RPMI8226 (cell line): Measurements from ENCODE around the gene PLEKHM1.

ENCODE experiments used
- DNase-seq: peaks from one replicate; pipeline ENCODE4 v3.0.0-alpha.2; 2015

The PLEKHM1 gene

DNA sequence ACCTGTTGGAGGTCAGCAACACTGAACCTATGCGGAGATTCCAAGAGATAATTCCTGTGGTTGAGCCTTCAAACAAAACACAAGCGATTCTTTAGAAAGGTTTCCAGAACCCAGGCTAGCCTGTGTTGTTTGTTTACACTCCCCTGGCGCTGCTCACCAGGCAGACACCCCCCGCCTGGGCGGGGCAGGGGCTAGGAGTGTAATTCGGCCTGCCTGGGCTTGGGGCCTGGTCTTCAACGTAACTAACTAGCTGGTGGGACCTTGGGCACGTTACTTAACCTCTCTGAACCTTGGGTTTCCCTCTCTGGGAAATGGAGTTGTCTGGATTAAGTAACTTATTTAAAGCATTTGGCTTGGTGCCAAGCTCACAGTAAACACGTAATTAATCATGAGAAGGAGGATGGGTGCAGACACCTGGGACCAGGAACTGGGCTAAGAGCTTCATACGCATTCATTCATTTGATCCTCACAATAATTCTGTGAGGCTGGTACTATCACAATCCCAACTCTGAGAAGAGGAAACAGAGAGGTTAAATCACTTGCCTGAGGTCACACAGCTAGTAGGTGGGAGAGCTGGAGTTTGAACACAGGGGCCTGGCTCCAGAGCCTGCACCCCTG, 50.3 kb downstream of the PLEKHM1 start:
- DNase-seq, result peak; percentile 49

DNA sequence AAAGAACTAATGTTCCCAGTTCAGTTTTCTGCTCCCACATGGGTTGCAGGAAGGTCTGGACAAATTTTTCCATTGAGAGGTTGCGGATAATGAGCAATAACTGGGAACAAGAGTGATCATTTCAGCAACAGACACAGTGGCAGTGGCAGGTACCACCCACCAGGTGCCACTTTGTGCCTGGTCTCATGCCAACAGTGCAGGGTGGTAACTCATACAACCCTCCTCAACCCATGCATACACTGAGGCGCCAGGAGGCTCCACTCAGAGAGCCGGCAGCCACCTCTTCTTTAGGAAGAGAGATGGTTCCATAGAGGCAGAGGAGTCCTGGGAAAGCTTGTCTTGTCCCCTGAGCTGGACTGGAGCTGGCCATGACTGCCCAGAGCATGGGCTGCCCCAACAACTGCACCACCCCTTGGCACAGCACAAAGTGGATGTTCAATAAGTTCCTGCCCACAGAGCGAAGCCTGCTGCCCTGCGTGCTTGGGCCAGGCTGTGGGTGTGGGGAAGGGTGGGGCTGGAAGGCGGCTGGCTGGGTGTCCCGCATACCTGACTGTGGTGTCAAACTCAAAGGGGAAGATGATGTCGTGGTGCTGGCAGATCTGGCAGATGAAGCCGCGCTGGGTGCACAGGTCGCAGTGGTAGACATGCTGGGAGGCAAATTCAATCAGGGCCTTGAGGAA, 51.5 kb downstream of the PLEKHM1 start:
- no peak for DNase-seq

DNA sequence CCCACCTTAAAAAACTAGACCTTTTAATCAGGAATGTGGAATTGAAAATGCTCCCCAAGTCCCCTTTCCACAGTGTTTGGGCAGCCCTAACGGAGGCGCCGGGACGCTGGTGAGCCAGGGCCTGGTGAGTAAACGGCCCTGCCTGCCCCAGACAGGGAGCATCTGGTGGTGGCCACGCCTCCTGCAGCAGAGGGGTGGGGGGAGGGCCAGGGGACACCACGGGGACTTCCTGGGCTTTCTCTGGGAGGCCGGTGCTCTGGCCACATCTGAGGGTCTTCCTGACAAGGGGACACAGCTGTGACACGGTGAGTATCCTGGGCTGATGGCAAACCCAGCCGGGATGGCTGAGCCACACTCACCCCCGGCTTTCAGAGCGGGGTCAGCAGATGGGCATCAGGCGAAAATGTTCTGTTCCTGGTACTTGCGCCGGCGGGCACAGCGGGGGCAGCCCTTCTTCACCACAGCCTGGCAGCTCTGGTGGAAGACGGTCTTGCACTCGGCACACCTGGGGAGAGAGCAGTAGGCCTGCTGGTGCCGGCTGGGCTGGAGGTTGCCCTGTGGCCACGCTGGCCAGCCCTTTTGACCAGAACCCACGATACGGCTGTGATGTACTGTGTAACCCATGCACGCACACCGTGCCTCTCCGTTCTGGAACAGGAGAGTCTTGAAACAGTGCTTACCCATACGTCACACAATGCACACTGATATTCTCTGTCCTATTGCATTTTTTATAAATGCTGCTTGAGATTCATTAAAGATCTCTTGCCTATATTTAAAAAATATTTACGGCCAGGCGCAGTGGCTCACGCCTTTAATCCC, 52.8 kb downstream of the PLEKHM1 start:
- no peak for DNase-seq

DNA sequence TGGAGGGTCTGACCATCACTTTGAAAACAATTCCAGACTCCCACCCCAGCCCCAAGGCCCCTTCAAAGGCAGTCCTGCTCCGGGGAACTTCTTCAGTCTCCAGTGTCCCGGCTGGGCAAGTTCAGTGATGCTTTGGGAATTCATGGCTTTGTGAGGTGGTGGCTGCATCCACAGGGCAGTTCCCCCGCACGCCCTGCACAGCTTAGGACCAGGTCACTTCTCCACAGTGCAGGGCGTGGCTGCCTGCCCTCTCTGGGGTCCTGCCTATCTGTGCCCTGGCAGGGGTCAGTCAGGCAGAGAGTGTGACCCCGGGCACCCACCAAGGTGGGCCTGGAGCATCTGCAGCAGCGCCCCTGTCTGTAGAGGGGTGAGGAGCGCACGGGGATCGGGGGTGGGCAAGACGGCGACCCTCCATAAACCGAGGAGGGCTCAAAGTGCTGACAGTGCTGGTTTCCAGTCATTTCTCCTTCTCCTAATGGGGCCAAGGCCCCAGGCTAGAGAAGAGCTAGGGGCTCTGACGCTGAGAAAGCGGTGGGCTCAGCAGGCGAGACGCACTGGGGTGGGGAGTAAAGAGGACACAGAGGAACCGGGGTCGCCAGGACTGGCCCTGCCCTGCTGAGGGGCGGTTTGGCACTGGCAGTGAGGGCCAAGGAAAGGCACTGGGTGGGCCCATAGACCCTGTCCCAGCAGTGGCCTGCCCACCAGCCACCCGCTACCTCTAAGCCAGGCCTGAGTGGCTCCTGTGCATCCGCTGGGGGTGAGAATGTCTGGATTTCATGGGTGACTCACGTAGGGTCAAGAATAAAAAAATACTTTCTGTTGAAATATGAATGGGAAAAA, 53.7 kb downstream of the PLEKHM1 start:
- no peak for DNase-seq

DNA sequence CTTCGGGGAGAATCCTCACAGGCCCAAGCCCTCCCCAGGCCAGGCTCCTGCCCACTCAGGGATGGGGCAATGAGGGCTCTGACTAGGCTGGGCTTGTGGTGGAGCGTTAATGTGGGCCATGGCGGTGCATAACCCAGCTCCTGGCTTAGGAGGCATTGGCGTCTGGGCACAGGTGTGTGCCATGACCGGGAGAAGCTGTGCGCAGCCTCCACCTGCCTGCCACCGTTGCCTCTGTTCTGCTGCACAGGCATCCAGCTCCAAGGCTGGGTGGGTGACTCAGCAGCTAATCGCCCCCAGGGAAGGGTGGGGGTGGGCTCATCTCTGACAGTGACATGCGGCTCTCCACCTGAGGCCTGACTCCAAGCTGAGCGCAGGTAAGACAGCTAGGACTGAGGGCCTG, 54.4 kb downstream of the PLEKHM1 start:
- DNase-seq, result no peak

DNA sequence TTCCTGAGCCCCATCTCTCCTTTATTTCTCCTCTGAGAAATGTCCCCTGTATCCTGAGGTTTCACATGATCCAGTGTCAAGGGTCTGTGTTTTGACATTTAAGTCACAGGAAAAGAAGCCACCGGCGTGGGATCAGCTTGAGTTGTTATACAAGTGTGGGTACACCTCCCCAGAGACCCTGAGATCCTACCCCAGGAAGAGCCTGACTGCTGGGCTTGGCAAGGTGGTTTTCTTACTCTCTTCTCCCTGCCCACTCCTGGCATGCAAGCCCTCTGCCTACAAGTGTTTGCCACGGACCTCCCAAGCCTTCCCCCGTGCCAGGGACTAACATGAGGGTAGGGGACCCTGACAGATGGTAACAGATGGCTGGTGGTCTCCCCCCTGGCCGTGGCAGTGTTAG, 55.0 kb downstream of the PLEKHM1 start:
- DNase-seq, result no peak

DNA sequence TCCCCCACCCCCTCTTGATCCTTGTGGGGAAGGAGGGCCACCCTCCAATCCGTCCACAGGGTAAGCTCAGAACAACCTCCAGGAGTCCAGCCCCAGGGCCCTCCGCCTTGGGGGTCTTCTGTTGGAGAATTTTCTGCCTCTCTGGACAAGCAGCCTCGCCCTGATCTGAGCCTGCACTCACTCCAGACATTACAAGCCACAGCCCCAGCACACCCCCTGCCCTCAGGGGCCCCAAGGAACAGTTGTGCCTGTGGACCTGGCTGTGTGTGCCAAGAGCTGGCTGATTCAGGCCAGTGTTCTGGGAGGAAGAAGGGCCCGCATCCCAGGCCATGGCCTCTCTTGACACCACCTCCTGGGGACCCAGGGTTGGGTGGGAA, 57.4 kb downstream of the PLEKHM1 start:
- DNase-seq, result no peak

DNA sequence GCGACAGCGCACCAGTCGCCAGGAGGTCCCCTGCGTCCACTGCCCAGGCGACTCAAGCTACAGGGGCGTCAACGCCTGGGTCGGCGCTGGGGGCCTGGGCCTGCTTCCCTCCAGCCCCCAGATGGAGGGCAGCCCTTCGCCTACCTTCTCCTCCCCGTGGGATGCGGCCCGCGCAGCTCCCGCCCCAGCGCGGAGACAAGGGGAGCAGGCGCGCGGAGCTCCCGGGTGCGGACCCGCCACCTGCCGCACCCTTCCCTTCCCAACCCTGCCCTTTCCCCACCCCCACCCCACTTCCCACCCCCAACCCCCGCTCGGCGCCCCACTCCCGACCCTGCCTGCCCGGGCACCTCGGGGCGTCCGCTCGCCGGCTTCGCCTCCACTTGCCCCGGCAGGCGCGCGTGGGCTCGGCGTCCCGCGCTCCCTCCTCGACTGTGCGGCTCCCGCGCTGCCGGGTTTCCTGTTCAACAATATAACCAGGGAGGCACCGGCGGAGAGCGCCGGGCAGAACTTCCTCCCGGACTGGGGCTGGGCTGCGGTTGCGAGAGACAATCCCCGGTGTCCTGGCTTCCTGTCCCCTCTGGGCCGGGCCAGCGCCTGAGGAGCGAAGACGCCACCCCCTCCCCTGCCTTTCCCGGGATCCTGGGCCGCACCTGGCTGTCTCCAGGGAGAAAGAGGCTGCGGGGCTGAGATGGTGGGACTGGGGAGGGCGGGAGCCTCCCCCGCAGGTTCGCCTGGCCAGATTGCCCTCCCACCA, 57.9 kb downstream of the PLEKHM1 start, which contains the start of gene ARHGAP27:
TSS of gene ARHGAP27 (minus strand) at position 466 of the 754 bp plus-strand sequence. CDS start 2,591 bp downstream, outside the sequence.
- no peak for DNase-seq

DNA sequence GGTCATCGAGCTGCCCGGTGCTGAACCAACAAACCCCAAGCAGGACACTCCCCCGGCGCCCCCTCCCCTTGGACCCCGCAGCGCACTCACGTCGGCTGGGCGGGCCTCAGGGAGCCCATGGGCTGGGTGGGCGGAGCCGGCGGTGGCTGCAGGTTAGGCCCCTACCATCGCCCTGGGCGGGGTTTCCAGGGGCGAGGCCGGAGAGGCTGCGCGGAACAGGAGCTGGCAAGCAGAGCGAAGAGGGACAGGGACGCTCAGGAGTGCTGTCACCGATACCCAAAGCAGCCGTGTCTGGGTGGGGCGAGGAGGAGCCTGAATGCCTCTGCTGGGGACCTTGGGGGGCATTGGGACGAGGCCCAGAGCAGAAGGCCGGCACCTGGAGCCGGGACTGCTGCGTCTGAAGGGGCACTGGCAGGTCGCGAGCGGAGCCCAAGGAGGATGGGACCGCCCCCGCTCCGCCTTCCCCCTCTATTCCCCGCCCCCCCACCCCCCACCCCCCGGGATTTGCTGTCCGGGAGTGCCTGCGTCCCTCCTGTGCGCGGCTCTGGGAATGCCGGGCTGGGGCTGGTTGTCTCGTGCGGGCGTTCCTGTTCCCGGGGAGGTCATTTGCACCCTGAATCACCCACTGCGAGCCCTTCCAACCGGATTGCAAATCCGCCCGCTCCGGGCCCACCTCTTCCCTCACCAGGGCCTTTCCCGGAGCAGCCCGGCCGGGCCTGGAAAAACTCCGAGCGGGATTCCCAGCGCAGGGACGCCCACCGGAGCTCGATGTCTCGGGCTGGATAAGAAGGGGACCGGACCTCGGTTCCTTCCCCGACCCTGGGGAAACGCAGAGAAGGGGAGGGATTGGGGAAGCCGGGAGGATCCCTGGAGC, 58.8 kb downstream of the PLEKHM1 start:
- peak; percentile 92 for DNase-seq

DNA sequence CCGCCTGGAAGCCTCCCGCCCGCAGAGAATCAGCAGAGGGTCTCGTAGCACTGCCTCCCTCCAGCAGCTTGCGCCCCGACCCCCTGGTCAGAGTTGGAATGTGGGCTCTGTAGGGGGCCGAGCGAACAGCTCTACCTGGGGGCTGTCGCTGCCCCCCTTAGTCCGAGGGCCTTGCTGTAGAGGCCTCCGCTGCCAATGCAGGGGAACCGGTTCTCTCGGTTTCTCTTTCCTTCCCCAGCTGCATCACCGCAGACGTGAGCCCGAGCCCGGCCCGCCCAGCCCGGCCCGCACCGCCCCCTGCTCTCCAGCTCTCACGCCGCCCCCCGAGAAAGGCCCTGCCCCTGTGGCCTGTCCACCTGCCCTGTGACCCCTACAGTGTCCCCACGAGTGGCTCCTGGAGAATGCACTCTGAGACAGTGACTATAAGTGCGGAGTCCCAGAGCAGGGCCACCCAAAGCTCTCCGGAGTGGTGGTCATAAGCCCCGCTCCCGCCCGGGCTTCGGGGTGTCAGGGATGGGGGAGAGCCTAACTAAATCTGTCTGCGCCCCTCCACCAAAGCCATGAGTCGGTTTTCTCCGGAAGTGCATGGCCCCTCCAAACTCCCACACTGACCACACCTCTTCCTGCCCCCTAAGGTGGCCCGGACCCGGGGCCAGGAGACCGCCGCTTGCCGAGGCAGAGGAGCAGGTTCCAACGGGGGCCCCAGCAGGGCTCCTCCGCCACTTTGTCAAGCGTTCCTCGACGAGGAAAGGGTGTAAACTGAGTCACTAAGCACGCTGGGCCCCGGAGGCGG, 59.6 kb downstream of the PLEKHM1 start:
- peak; percentile 65 for DNase-seq

DNA sequence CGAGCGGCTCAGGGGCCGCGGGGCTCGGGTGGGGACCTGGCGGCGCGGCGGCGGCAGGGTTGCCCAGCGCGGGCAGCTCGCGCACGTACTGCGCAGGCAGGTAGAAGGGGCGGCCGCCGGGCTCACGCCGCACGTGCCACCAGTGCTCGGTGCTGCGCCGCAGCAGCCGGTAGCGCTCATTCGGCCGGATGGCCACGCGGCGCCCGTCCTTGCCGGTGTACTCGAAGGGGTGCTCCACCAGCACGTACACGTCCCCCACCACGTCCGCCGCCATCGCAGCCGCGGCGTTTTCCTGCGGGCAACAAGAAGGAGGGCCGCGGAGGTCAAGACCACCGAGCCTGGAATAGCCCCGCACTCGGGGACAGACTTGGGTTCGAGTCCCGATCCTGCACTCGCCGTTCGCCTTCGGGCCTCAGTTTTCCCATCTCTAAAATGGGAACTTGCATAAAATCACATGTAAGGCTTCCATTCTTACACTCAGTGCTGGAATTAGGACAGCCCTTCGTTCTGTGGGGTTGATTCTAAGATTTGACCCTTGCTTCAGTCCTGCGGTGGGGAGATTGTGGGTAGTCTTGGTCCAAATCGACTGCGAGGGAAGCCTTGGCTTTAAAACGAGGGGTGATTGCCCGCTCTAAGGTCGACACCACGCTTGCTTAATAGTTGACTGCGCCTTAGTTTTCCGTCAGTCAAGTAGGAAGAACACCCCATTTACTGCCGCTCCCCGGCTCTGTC, 60.3 kb downstream of the PLEKHM1 start:
- DNase-seq, result no peak

DNA sequence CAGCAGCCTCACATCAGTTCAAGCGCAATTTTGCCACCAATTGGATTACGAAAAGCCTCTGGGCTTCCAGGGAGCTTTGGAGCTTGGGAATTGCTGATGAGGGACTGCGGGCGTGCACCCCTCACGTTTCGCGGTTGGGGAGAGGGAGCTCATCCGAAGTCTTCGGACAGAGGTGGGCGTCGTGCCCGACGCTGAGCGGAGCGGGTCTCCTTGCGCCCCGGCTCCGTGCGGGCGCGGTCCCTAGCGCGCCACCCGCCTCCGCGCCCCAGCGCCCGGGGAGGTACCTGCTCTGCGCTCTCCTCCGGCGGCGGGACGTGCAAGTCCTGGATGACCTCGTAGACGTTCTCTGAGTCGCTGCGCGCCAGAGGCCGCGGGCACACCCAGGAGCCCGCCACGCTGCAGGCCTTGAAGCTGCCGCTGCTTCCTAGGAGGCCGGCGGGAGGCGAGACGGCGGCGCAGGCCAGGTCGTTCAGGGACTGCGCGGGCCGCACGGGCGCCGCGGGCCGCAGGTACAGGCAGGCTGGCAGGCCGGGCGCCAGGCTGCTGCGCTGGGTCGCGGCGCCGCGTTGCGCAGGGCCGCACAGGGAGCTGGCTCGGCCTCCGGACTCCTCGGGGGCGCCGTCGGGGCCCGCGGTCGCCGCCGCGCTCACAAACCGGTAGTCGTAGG, 61.0 kb downstream of the PLEKHM1 start:
- no peak for DNase-seq

DNA sequence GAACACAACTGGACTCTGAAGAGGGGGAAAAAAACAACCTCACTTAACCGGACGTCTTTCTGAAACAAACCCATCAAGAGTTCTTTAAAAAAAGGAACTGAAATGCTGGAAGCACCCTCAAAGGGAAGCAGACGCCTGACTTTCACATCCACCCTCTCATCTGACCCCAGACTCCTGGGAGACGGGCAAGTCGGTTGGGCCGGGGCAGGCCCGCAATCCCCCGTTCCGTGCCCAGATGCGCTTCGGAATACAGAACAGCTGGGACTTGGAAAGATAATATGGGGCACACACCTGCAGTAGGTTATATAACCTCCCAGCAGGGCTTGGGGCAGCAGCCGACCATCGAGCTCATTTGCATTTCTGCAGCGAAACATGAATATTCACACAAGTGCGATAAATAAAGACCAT, 61.6 kb downstream of the PLEKHM1 start:
- peak; percentile 77 for DNase-seq

DNA sequence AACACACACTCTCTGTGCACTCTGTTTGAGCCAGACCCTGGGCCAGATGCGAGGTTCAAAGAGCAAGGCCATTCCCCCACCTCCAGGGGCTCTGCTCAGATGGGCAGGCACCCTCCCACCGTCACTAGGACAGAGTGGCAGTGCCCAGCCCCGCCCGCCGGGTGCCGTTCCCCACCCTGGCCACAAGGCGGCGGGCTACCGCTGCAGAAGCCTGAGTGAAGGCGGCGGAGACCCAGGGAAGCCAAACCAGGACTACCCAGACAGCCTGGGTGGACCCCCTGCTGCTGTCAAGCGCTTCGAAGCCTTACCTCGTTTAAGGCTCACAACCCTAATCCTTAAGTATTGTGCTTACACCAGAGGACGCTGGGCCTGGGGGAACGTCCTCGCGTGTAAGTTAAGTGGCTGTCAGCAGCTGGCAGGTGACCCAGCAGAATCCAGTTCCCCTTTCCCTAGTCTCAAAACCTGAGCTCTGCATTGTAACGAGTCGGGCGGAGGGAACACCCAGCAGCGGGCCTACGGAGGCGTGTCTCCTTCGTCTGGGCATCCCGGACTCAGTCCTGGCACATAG, 62.4 kb downstream of the PLEKHM1 start:
- DNase-seq, result peak; percentile 88

DNA sequence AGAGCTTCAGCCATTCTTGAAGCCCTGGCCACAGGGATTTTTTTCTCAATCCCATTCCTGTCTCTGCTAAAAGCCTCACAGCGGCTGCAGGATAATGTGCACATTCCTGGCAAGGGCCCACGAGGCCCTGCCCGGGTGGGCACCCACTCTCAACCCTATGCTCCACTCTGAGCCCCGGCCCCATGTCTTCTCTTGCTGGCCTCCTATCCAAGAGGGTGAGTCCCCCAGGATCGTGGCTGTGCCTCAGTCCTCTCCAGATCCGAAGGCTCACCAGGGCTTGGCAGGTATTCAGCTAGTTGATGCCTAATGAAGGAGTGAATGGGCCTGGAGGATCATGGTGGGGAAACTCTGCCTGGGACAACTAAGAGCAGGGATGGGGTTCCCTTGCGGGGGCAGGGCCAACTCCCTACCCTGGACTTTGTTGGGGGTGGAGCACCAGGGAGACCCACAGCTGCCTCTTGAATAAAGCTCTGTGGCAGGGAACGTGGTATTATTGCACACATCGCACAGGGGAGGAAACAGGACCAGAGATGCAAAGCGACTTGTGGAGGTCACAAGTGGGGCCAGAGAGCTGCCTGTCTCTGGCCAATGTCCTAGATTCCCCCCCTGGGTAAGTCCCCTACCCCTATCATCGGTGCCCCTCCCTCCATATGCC, 63.2 kb downstream of the PLEKHM1 start:
- no peak for DNase-seq

DNA sequence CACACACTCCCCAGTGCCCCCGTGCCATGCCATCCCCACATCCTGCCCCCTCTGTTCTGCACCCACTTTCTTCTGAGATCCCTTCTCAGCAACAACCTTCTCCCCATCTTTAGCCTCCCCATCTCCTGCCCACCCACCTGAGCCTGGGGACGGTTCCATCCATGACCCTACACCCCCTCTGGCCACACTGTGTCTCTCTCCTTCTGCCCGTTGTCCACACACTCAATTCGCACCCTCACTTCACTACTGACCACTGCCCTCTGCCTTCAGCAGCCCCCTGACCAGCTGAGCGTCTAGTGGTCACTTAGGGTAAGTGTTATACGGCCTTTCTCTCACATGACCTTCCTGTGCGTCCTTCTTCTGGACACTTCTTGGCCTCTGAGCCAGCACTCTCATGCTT, 64.0 kb downstream of the PLEKHM1 start:
- no peak for DNase-seq

DNA sequence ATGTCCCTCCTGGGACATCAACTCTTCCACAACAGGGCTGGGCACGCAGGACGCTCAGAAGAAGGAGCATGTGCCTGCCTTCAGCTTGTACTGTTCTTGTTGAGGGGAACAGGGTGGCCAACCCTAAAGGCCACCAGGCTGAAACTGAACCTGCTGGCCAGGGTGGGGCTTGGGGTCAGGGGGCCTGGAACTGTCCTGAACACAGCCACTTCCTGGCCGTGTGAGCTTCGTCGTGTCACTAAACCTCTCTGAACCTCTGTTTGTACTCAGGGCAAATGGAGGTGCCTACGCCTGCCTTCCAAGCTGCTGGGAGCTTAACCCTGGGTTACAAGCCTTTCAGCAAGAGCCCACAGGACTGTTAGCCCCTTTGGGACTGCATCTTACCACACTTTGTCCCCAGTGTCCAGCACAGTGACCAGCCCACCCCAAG, 64.5 kb downstream of the PLEKHM1 start:
- DNase-seq, result no peak
